GM12878 (cell line): Measurements from ENCODE around the gene KLRC2.

Experiments used
- CTCF ChIP-seq, 3 experiments: IDR thresholded peaks in 2 of 3; conservative IDR thresholded peaks in 1 of 3; 2 replicates each; pipeline ENCODE4 v1.5.1; 2011; ENCODE audit warnings: low read depth in 3 of 3, low read length in 3 of 3, mild to moderate bottlenecking in 3 of 3, control low read depth in 2 of 3, moderate library complexity in 2 of 3, inconsistent platforms in 1 of 3, mixed read lengths in 1 of 3; ENCODE audit not compliant: control insufficient read depth in 2 of 3, insufficient read depth in 1 of 3; ENCODE audit errors: extremely low read depth in 1 of 3
- GABPA ChIP-seq: IDR thresholded peaks from 2 replicates; pipeline ENCODE4 v1.6.1; 2014; ENCODE audit warnings: antibody characterized with exemption, low read depth, mild to moderate bottlenecking, inconsistent platforms
- POLR2A ChIP-seq: IDR thresholded peaks from 2 replicates; pipeline ENCODE4 v1.6.1; 2011; ENCODE audit warnings: low read depth, mild to moderate bottlenecking, low read length

GRCh38 chr12:10455766-10456165 is 20.0 kb upstream of the KLRC2 start:
- TF ChIP-seq CTCF (IDR thresholded peaks at IDR 0.05 in 2 of 3, conservative IDR thresholded peaks at IDR 0.05 in 1 of 3; ENCODE audit: control insufficient read depth in 2 of 3, extremely low read depth in 1 of 3, insufficient read depth in 1 of 3, low read depth in 3 of 3, low read length in 3 of 3) (no peak), POLR2A (no peak), GABPA (no peak)
